Measurements from ENCODE around the gene MAN2A1.
A peak's percentile ranks its signal among the peaks of the same experiment; 100 is the strongest.

Gene MAN2A1

GRCh38 chr5:109690242-109690974 is 681 bp downstream of the MAN2A1 start:
- Histone ChIP-seq H3K4me3 (ENCODE audit: low read depth, low read length, poor library complexity, severe bottlenecking) (peak overlapping the region; percentile 98), H3K27ac (ENCODE audit: low read depth, low read length, poor library complexity, severe bottlenecking) (peak overlapping the region; percentile 78), H3K4me2 (ENCODE audit: low read length) (peak overlapping the region; percentile 63), H3K79me2 (ENCODE audit: insufficient read depth, low read length) (peaks cover 41% of the 10 kb centered on the region), H3F3A (ENCODE audit: insufficient read depth, low read length) (no peaks in the 10 kb centered on the region), H3K9ac (ENCODE audit: low read length) (peak overlapping the region; percentile 85), H3K27me3 (ENCODE audit: insufficient read depth, low read length) (no peaks in the 10 kb centered on the region), H2AFZ (ENCODE audit: low read length) (no peak overlapping the region), H3K9me2 (ENCODE audit: low read depth, low read length) (no peaks in the 10 kb centered on the region), H3K36me3 (ENCODE audit: insufficient read depth, low read length) (peaks cover 12% of the 10 kb centered on the region), H4K20me1 (ENCODE audit: insufficient read depth, low read length) (no peaks in the 10 kb centered on the region), H3K4me1 (ENCODE audit: insufficient read depth, low read length, severe bottlenecking) (peaks cover 42% of the 10 kb centered on the region), H3K9me3 (ENCODE audit: low read length) (0 out of 2 replicates have a peak, but pooled peaks cover 5% of the 10 kb centered on the region)
- no peak for TF ChIP-seq CTCF (IDR thresholded peaks at IDR 0.05; ENCODE audit: low read length)
- no peak for TF ChIP-seq EZH2 (IDR thresholded peaks at IDR 0.05; ENCODE audit: borderline replicate concordance, low read length)

DNA sequence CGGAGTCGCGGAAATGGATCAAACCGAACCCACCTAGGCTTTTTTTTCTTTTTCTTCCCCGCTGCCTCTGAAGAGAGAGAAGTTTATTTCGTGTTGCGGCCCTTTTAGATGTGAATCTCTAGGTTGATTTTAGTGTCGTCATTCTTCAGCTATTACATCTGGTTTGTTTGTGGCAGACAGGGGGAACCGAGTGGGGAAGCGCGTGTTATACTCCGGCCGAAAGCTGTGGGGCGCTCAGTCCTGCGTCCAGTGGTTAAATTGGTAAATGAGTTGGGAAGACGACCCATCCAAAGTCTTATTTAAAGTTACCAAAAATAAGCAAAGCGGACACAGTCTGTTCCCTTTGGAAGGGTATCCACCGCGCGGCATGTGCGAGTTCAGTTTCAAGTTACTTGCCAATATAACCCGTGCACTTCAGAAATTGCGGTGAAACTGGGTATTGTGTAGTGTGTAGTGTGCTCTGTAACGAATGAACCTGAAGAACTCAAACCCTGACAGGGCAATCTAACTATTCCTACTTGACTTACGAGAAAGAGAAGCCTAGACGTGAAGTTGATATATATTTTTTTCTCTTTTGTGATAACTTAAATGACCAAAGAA is 1.3 kb downstream of the MAN2A1 start:
- Histone ChIP-seq H4K20me1 (ENCODE audit: insufficient read depth, low read length) (no peaks in the 10 kb centered on the region), H3K9ac (ENCODE audit: low read length) (peak overlapping the region; percentile 85), H3K27ac (ENCODE audit: low read depth, low read length, poor library complexity, severe bottlenecking) (peak overlapping the region; percentile 78), H3K4me3 (ENCODE audit: low read depth, low read length, poor library complexity, severe bottlenecking) (peak overlapping the region; percentile 98), H3K79me2 (ENCODE audit: insufficient read depth, low read length) (peaks cover 46% of the 10 kb centered on the region), H3K4me1 (ENCODE audit: insufficient read depth, low read length, severe bottlenecking) (peaks cover 47% of the 10 kb centered on the region), H3F3A (ENCODE audit: insufficient read depth, low read length) (no peaks in the 10 kb centered on the region), H3K9me3 (ENCODE audit: low read length) (0 out of 2 replicates have a peak, but pooled peaks cover 5% of the 10 kb centered on the region), H3K9me2 (ENCODE audit: low read depth, low read length) (no peaks in the 10 kb centered on the region), H2AFZ (ENCODE audit: low read length) (no peak overlapping the region), H3K4me2 (ENCODE audit: low read length) (peak overlapping the region; percentile 63), H3K36me3 (ENCODE audit: insufficient read depth, low read length) (peaks cover 17% of the 10 kb centered on the region), H3K27me3 (ENCODE audit: insufficient read depth, low read length) (no peaks in the 10 kb centered on the region)
- TF ChIP-seq CTCF (IDR thresholded peaks at IDR 0.05; ENCODE audit: low read length), result peak; percentile 91
- TF ChIP-seq EZH2 (IDR thresholded peaks at IDR 0.05; ENCODE audit: borderline replicate concordance, low read length), result no peak

- Histone ChIP-seq H3K27me3 (ENCODE audit: insufficient read depth, low read length) (no peaks in the 10 kb centered on the region), H3K36me3 (ENCODE audit: insufficient read depth, low read length) (peaks cover 22% of the 10 kb centered on the region), H3F3A (ENCODE audit: insufficient read depth, low read length) (no peaks in the 10 kb centered on the region), H3K9me3 (ENCODE audit: low read length) (0 out of 2 replicates have a peak, but pooled peaks cover 5% of the 10 kb centered on the region), H3K4me1 (ENCODE audit: insufficient read depth, low read length, severe bottlenecking) (peaks cover 47% of the 10 kb centered on the region), H2AFZ (ENCODE audit: low read length) (no peak overlapping the region), H4K20me1 (ENCODE audit: insufficient read depth, low read length) (no peaks in the 10 kb centered on the region), H3K4me2 (ENCODE audit: low read length) (peak overlapping the region; percentile 63), H3K9ac (ENCODE audit: low read length) (peak overlapping the region; percentile 85), H3K27ac (ENCODE audit: low read depth, low read length, poor library complexity, severe bottlenecking) (peak overlapping the region; percentile 78), H3K79me2 (ENCODE audit: insufficient read depth, low read length) (peaks cover 55% of the 10 kb centered on the region), H3K4me3 (ENCODE audit: low read depth, low read length, poor library complexity, severe bottlenecking) (peak overlapping the region; percentile 98), H3K9me2 (ENCODE audit: low read depth, low read length) (no peaks in the 10 kb centered on the region)
- no peak for TF ChIP-seq EZH2 (IDR thresholded peaks at IDR 0.05; ENCODE audit: borderline replicate concordance, low read length)
- TF ChIP-seq CTCF (IDR thresholded peaks at IDR 0.05; ENCODE audit: low read length), result no peak
These were observed 2.3 kb downstream of the MAN2A1 start for GRCh38 chr5:109691996-109692395.
